ENCODE results near the gene GXYLT2.

The GXYLT2 gene

DNA sequence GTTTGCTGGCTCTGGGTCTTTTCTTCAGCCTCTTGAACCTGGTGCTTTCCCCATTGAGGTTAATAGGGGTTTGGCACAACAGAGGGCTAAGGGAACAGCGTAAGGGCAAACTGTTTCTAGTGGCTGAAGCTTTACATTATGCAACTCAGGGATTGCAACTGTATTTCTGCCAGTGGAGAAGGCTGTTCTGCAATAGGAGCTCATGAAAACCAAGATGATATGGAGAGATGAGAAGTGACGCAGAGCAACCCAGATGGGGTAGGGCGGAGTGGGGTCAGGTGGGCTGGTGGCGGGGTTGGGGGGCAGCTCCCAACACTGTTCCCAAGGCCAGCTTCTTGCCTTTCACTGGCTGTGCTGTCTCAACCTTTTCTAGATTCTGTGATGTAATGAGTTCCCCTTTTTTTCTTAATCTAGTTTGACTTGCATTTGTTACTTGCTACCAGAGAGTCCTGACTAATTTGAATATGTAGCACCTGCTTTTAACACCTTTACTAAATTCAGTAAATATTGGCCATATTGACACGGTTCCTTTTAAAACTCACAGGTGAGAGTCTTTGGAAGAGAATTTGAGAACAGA lies 7.2 kb downstream of the GXYLT2 start:
- H3K4me1 ChIP-seq (ENCODE audit: control insufficient read depth, insufficient read depth, low read length) = peaks cover 3% of the 10 kb centered on the region; the same call in 1 of the 2 replicates
- no peak overlapping the region for H3K27ac ChIP-seq (ENCODE audit: low read depth, low read length)
- H3K9ac ChIP-seq (ENCODE audit: low read depth, low read length) = no peak overlapping the region
- H3K36me3 ChIP-seq (ENCODE audit: control insufficient read depth, insufficient read depth, low read length) = no peaks in the 10 kb centered on the region
- H3K27me3 ChIP-seq (ENCODE audit: control insufficient read depth, insufficient read depth, low read length) = peaks cover 16% of the 10 kb centered on the region
- H3K9me3 ChIP-seq (ENCODE audit: control insufficient read depth, insufficient read depth, low read length) = no peaks in the 10 kb centered on the region
- no peak overlapping the region for H3K4me3 ChIP-seq (ENCODE audit: low read depth, low read length)

DNA sequence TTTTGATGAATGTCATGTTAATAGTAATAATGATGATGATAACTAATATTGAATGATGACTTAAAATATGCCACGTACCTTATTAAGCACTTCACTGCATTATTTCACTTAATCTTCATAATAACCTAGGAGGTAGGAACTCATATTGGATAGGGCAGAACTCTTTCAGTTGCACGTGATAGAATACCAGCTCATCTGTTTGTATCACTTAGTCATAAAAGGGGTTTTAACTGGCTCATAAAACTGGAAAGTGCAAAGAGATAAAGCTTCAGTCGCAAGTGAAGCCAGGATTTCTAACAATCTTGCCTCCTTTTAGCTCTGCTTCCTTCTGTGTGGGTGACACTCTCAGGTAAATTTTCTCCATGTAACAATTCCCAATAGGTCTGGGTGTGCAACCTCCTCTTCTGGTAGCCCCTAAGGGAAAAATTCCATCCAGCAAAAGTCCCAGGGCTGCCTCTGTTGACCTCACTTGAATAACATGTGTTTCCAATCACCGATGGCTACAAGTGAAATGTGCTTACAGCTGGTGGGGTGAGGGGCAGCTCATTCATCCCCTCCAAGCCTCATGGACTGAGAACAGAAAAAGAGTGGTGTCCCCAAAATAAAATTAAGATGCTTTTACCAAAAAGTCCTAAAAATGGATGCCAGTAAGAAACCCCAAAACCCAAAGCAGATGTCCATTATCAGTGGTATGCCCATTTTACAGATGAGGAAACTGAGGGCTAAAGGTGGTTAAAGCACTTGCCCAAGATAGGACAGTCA lies 9.3 kb downstream of the GXYLT2 start:
- H3K36me3 ChIP-seq (ENCODE audit: control insufficient read depth, insufficient read depth, low read length) = no peaks in the 10 kb centered on the region
- no peaks in the 10 kb centered on the region for H3K27me3 ChIP-seq (ENCODE audit: control insufficient read depth, insufficient read depth, low read length)
- H3K4me3 ChIP-seq (ENCODE audit: low read depth, low read length) = no peak overlapping the region
- H3K27ac ChIP-seq (ENCODE audit: low read depth, low read length) = no peak overlapping the region
- H3K9me3 ChIP-seq (ENCODE audit: control insufficient read depth, insufficient read depth, low read length) = no peaks in the 10 kb centered on the region
- H3K4me1 ChIP-seq (ENCODE audit: control insufficient read depth, insufficient read depth, low read length) = peaks cover 3% of the 10 kb centered on the region; the same call in 1 of the 2 replicates
- H3K9ac ChIP-seq (ENCODE audit: low read depth, low read length) = no peak overlapping the region

DNA sequence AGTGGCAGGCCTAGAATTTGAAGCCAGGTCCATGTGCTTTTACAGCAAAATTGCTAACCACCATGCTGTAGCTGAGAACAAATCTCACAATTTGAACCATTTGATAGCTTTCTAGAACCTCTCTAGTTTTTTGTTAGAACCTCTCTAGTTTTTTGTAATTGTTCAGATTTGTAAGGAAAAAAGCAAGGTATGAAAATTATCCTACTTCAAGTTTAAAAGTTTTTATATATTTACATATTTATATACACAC lies 9.8 kb downstream of the GXYLT2 start:
- peaks cover 3% of the 10 kb centered on the region; the same call in 1 of the 2 replicates for H3K4me1 ChIP-seq (ENCODE audit: control insufficient read depth, insufficient read depth, low read length)
- no peaks in the 10 kb centered on the region for H3K36me3 ChIP-seq (ENCODE audit: control insufficient read depth, insufficient read depth, low read length)
- H3K9me3 ChIP-seq (ENCODE audit: control insufficient read depth, insufficient read depth, low read length) = no peaks in the 10 kb centered on the region
- H3K9ac ChIP-seq (ENCODE audit: low read depth, low read length) = no peak overlapping the region
- H3K4me3 ChIP-seq (ENCODE audit: low read depth, low read length) = no peak overlapping the region
- no peak overlapping the region for H3K27ac ChIP-seq (ENCODE audit: low read depth, low read length)
- H3K27me3 ChIP-seq (ENCODE audit: control insufficient read depth, insufficient read depth, low read length) = no peaks in the 10 kb centered on the region

DNA sequence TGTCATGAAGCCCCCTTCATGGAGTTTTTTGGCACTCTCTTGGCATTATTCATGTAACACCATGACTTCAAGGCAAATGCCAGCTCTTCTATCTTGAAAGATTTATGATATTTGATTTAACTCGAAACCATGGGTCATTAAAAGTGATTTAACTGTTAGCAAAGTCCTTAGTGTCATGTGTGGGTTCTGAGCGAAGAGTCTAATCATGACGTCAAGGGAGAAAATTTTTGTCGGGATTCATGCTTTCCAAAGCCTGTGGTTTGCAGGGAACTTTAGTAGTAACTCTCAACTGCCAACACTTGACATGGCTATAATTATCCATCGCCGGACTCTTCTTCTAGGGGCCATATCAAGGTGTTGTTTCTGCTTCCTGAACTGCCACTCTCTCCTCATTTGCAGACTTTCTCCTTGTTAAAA lies 11.5 kb downstream of the GXYLT2 start:
- no peaks in the 10 kb centered on the region for H3K9me3 ChIP-seq (ENCODE audit: control insufficient read depth, insufficient read depth, low read length)
- no peak overlapping the region for H3K27ac ChIP-seq (ENCODE audit: low read depth, low read length)
- H3K27me3 ChIP-seq (ENCODE audit: control insufficient read depth, insufficient read depth, low read length) = no peaks in the 10 kb centered on the region
- H3K9ac ChIP-seq (ENCODE audit: low read depth, low read length) = no peak overlapping the region
- no peaks in the 10 kb centered on the region for H3K4me1 ChIP-seq (ENCODE audit: control insufficient read depth, insufficient read depth, low read length)
- no peaks in the 10 kb centered on the region for H3K36me3 ChIP-seq (ENCODE audit: control insufficient read depth, insufficient read depth, low read length)
- H3K4me3 ChIP-seq (ENCODE audit: low read depth, low read length) = no peak overlapping the region

DNA sequence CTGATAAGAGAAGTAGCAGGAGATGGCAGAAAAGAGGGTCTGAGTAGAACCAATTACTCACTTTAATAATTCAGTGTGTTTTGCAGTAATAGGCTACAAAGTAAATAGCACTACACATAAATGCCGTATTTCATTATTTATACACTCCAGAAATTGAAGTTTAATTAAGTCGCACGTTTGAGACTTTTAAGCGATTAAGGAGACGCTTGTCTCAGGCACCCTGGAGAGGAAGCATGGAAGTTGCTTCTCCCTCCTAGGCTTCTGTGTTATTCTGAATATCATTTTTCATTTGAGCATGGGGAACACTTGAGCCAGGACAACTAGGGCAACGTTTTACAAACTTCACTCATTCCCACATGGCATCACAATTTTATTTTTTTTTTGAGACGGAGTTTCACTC lies 12.2 kb downstream of the GXYLT2 start:
- H3K36me3 ChIP-seq (ENCODE audit: control insufficient read depth, insufficient read depth, low read length) = no peaks in the 10 kb centered on the region
- no peaks in the 10 kb centered on the region for H3K9me3 ChIP-seq (ENCODE audit: control insufficient read depth, insufficient read depth, low read length)
- H3K4me1 ChIP-seq (ENCODE audit: control insufficient read depth, insufficient read depth, low read length) = no peaks in the 10 kb centered on the region
- no peaks in the 10 kb centered on the region for H3K27me3 ChIP-seq (ENCODE audit: control insufficient read depth, insufficient read depth, low read length)
- H3K4me3 ChIP-seq (ENCODE audit: low read depth, low read length) = no peak overlapping the region
- H3K27ac ChIP-seq (ENCODE audit: low read depth, low read length) = no peak overlapping the region
- no peak overlapping the region for H3K9ac ChIP-seq (ENCODE audit: low read depth, low read length)

GRCh38 chr3:72901840-72902239 lies 14.0 kb downstream of the GXYLT2 start:
- Histone ChIP-seq H3K4me1 (ENCODE audit: control insufficient read depth, insufficient read depth, low read length) (no peaks in the 10 kb centered on the region), H3K9ac (ENCODE audit: low read depth, low read length) (no peak overlapping the region), H3K36me3 (ENCODE audit: control insufficient read depth, insufficient read depth, low read length) (no peaks in the 10 kb centered on the region), H3K27ac (ENCODE audit: low read depth, low read length) (no peak overlapping the region), H3K9me3 (ENCODE audit: control insufficient read depth, insufficient read depth, low read length) (no peaks in the 10 kb centered on the region), H3K4me3 (ENCODE audit: low read depth, low read length) (no peak overlapping the region), H3K27me3 (ENCODE audit: control insufficient read depth, insufficient read depth, low read length) (no peaks in the 10 kb centered on the region)

DNA sequence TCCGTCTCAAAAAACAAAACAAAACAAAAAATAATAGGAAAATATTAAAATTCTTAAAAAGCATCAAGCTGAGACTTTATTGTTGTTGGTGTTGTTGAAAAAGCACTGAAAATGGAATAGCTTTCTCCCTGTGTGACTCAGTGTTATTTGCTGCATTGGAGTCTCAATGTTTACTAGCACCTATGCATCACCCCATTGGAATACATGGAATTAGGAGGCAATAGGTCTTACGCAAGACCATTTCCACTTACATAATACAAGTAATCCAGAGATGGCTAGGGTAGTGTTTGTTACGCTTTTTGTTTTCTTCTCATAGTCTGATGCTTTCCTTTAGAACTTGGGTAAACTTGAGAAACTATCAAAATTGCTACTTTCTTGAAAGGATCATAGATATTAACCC lies 15.2 kb downstream of the GXYLT2 start:
- H3K27ac ChIP-seq (ENCODE audit: low read depth, low read length) = no peak overlapping the region
- no peaks in the 10 kb centered on the region for H3K9me3 ChIP-seq (ENCODE audit: control insufficient read depth, insufficient read depth, low read length)
- H3K36me3 ChIP-seq (ENCODE audit: control insufficient read depth, insufficient read depth, low read length) = no peaks in the 10 kb centered on the region
- no peak overlapping the region for H3K9ac ChIP-seq (ENCODE audit: low read depth, low read length)
- no peaks in the 10 kb centered on the region for H3K4me1 ChIP-seq (ENCODE audit: control insufficient read depth, insufficient read depth, low read length)
- H3K27me3 ChIP-seq (ENCODE audit: control insufficient read depth, insufficient read depth, low read length) = no peaks in the 10 kb centered on the region
- H3K4me3 ChIP-seq (ENCODE audit: low read depth, low read length) = no peak overlapping the region

- H3K4me3 ChIP-seq (ENCODE audit: low read depth, low read length) = no peak overlapping the region
- no peak overlapping the region for H3K9ac ChIP-seq (ENCODE audit: low read depth, low read length)
- H3K36me3 ChIP-seq (ENCODE audit: control insufficient read depth, insufficient read depth, low read length) = no peaks in the 10 kb centered on the region
- no peaks in the 10 kb centered on the region for H3K27me3 ChIP-seq (ENCODE audit: control insufficient read depth, insufficient read depth, low read length)
- H3K27ac ChIP-seq (ENCODE audit: low read depth, low read length) = no peak overlapping the region
- no peaks in the 10 kb centered on the region for H3K9me3 ChIP-seq (ENCODE audit: control insufficient read depth, insufficient read depth, low read length)
- no peaks in the 10 kb centered on the region for H3K4me1 ChIP-seq (ENCODE audit: control insufficient read depth, insufficient read depth, low read length)
Measured at GRCh38 chr3:72904163-72904562, 16.3 kb downstream of the GXYLT2 start.

GRCh38 chr3:72906154-72906553 lies 18.3 kb downstream of the GXYLT2 start:
- Histone ChIP-seq H3K27ac (ENCODE audit: low read depth, low read length) (no peak overlapping the region), H3K4me1 (ENCODE audit: control insufficient read depth, insufficient read depth, low read length) (no peaks in the 10 kb centered on the region), H3K4me3 (ENCODE audit: low read depth, low read length) (no peak overlapping the region), H3K9ac (ENCODE audit: low read depth, low read length) (no peak overlapping the region), H3K27me3 (ENCODE audit: control insufficient read depth, insufficient read depth, low read length) (no peaks in the 10 kb centered on the region), H3K9me3 (ENCODE audit: control insufficient read depth, insufficient read depth, low read length) (no peaks in the 10 kb centered on the region), H3K36me3 (ENCODE audit: control insufficient read depth, insufficient read depth, low read length) (no peaks in the 10 kb centered on the region)

DNA sequence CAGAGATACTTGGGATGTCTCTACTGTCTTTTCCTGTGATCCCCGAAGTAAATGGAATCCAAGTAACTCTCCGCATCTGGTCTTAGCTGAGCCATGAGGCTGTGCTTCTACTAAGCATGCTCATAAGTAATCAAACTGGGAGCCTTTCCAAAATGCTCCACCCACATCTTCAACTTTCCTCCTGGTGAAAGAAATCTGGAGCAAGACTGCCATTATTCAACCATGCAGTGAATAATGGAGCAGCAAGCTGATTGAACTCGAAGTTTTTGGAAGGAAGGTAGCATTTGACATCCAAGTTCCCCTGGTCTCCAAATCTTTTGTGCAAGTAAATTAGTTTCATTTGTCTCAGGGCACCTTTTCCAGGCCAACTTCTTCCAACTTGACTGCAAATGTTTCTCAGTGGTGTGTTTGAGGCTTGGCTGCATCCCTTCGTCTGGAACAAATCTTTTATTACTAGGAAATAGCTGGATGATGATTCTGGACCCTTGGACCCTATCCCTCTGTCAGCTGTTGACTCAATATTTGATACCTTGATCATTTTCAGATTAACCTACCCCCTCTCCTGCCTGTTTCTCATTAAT lies 19.4 kb downstream of the GXYLT2 start:
- H3K4me1 ChIP-seq (ENCODE audit: control insufficient read depth, insufficient read depth, low read length) = no peaks in the 10 kb centered on the region
- H3K9ac ChIP-seq (ENCODE audit: low read depth, low read length) = no peak overlapping the region
- no peak overlapping the region for H3K27ac ChIP-seq (ENCODE audit: low read depth, low read length)
- H3K27me3 ChIP-seq (ENCODE audit: control insufficient read depth, insufficient read depth, low read length) = no peaks in the 10 kb centered on the region
- H3K36me3 ChIP-seq (ENCODE audit: control insufficient read depth, insufficient read depth, low read length) = no peaks in the 10 kb centered on the region
- H3K9me3 ChIP-seq (ENCODE audit: control insufficient read depth, insufficient read depth, low read length) = no peaks in the 10 kb centered on the region
- H3K4me3 ChIP-seq (ENCODE audit: low read depth, low read length) = no peak overlapping the region

GRCh38 chr3:72907731-72908620 lies 20.1 kb downstream of the GXYLT2 start:
- Histone ChIP-seq H3K4me1 (ENCODE audit: control insufficient read depth, insufficient read depth, low read length) (no peaks in the 10 kb centered on the region), H3K36me3 (ENCODE audit: control insufficient read depth, insufficient read depth, low read length) (no peaks in the 10 kb centered on the region), H3K27ac (ENCODE audit: low read depth, low read length) (no peak overlapping the region), H3K27me3 (ENCODE audit: control insufficient read depth, insufficient read depth, low read length) (no peaks in the 10 kb centered on the region), H3K4me3 (ENCODE audit: low read depth, low read length) (no peak overlapping the region), H3K9me3 (ENCODE audit: control insufficient read depth, insufficient read depth, low read length) (no peaks in the 10 kb centered on the region), H3K9ac (ENCODE audit: low read depth, low read length) (no peak overlapping the region)

Data from HUES48 (cell line).